GM15510 (cell line): ENCODE data around the gene WTIP.

Experiments used
- POLR2A ChIP-seq: IDR thresholded peaks from 3 replicates; pipeline ENCODE4 v1.6.1; 2011; ENCODE audit warnings: borderline replicate concordance; ENCODE audit not compliant: insufficient read length; ENCODE audit errors: extremely low read depth

The WTIP gene

GRCh38 chr19:34500656-34501120 lies 19.1 kb downstream of the WTIP start:
- TF ChIP-seq POLR2A: no peak

- TF ChIP-seq POLR2A: no peak
Measured at GRCh38 chr19:34501339-34502320, 20.1 kb downstream of the WTIP start.

- TF ChIP-seq POLR2A: no peak
Measured at GRCh38 chr19:34502582-34503411, 21.2 kb downstream of the WTIP start.

GRCh38 chr19:34503531-34504272 lies 22.1 kb downstream of the WTIP start:
- no peak for TF ChIP-seq POLR2A

GRCh38 chr19:34504273-34504808 lies 22.8 kb downstream of the WTIP start:
- no peak for TF ChIP-seq POLR2A

GRCh38 chr19:34504809-34505291 lies 23.3 kb downstream of the WTIP start:
- no peak for TF ChIP-seq POLR2A

GRCh38 chr19:34505321-34506025 lies 23.9 kb downstream of the WTIP start:
- no peak for TF ChIP-seq POLR2A

GRCh38 chr19:34506026-34506370 lies 24.4 kb downstream of the WTIP start:
- no peak for TF ChIP-seq POLR2A

- TF ChIP-seq POLR2A: no peak
Measured at GRCh38 chr19:34507414-34508067, 26.0 kb downstream of the WTIP start.

GRCh38 chr19:34508540-34508939 lies 27.0 kb downstream of the WTIP start:
- TF ChIP-seq POLR2A: no peak

GRCh38 chr19:34512254-34512822 lies 30.8 kb downstream of the WTIP start:
- TF ChIP-seq POLR2A: no peak

GRCh38 chr19:34513767-34514166 lies 32.2 kb downstream of the WTIP start:
- TF ChIP-seq POLR2A: no peak

- TF ChIP-seq POLR2A: no peak
Measured at GRCh38 chr19:34519602-34520001, 38.0 kb downstream of the WTIP start.
